ENCODE results near the gene SCN3B.

DNA sequence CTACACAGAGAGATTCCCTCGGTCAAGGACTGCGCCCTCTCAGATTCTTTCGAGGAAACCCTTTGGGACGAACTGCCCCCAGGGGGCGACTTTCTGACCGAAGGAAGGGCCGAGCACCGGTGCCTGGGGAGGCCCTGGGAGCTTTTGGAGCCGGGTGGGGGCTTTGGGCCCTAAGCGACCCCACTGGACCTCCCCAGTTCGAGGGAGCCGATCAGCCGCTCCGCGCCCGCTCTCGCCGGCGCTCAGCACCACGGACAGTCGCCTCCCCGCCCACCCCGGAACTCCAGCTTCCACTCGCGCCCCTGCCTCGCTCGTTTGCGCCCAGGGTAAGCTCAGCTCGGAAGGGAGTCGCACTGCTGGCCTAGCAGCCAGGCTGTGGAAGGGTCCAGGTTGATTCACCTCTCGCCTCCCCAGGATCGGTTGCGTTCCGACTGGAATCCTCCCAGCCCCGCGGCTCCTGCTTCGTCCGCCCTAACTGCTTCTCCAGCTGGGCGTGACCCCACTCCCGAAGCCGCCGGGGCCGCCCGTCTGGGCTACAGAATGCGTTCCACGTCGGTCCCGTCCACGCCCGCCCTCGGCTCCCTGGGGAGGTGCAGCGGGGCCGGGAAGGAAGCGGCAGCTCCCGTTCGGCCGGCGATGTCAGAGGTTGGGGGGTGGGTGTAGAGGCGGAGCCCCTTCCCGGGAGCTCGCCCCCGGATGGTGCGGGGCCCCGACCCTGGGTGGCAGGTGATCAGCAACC is 428 bp downstream of the SCN3B start:
- TF ChIP-seq, protein P1, sequence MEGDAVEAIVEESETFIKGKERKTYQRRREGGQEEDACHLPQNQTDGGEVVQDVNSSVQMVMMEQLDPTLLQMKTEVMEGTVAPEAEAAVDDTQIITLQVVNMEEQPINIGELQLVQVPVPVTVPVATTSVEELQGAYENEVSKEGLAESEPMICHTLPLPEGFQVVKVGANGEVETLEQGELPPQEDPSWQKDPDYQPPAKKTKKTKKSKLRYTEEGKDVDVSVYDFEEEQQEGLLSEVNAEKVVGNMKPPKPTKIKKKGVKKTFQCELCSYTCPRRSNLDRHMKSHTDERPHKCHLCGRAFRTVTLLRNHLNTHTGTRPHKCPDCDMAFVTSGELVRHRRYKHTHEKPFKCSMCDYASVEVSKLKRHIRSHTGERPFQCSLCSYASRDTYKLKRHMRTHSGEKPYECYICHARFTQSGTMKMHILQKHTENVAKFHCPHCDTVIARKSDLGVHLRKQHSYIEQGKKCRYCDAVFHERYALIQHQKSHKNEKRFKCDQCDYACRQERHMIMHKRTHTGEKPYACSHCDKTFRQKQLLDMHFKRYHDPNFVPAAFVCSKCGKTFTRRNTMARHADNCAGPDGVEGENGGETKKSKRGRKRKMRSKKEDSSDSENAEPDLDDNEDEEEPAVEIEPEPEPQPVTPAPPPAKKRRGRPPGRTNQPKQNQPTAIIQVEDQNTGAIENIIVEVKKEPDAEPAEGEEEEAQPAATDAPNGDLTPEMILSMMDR (conservative IDR thresholded peaks at IDR 0.05), result no peak
- TF ChIP-seq EZH2 (IDR thresholded peaks at IDR 0.05; ENCODE audit: low read depth), result no peak
